Calu3 (cell line): ENCODE data around the gene RYR3. TPM values are rescaled to one million over a fixed set of nuclear protein-coding genes. Genes with fewer than 3 reads are reported as not detected.

Experiments used
- BruUV-seq: library from RNA; stranded (reverse); fragments of 400-500 nt; replicated peaks from 2 replicates; lab custom pipeline; 2021; lab: Mats Ljungman, UMichigan
- CTCF ChIA-PET: fragments of 300-600 bp; sonication (Branson Sonifier 250); formaldehyde crosslinking; loops from one replicate; lab custom pipeline; 2022; ENCODE audit warnings: antibody characterized with exemption; lab: Charles Lee
- DNase-seq: peaks from one replicate; pipeline ENCODE4 v3.0.0; 2022
- H3K27ac Mint-ChIP-seq: one replicate; pipeline ENCODE4 v1.8.0; 2022; ENCODE audit warnings: mixed read lengths; ENCODE audit not compliant: unreplicated experiment
- H3K27me3 Mint-ChIP-seq: one replicate; pipeline ENCODE4 v1.8.0; 2022; ENCODE audit warnings: mixed read lengths; ENCODE audit not compliant: unreplicated experiment
- H3K36me3 Mint-ChIP-seq: one replicate; pipeline ENCODE4 v1.8.0; 2022; ENCODE audit warnings: mild to moderate bottlenecking, moderate library complexity, mixed read lengths; ENCODE audit not compliant: insufficient read depth, unreplicated experiment
- H3K4me1 Mint-ChIP-seq: one replicate; pipeline ENCODE4 v1.8.0; 2022; ENCODE audit warnings: mild to moderate bottlenecking, low read depth, mixed read lengths; ENCODE audit not compliant: unreplicated experiment
- H3K4me3 Mint-ChIP-seq: one replicate; pipeline ENCODE4 v1.8.0; 2022; ENCODE audit warnings: mild to moderate bottlenecking, low read depth, moderate library complexity, mixed read lengths; ENCODE audit not compliant: unreplicated experiment
- H3K9me3 Mint-ChIP-seq: one replicate; pipeline ENCODE4 v1.8.0; 2022; ENCODE audit warnings: low read depth, mixed read lengths; ENCODE audit not compliant: unreplicated experiment
- intact Hi-C: fragments of 100-400 bp; cut with micrococcal nuclease; formaldehyde crosslinking; loops from one replicate; pipeline ENCODE4 v1.10.0; 2022; ENCODE audit not compliant: unreplicated experiment
- total RNA-seq: library from RNA; stranded (reverse); gene quantifications from 2 replicates; pipeline ENCODE4 v1.2.3, GENCODE V29; 2022
- TF ChIP-seq, protein P1 (sequence below): fragments of 200-600 bp; IDR thresholded peaks from one replicate; pipeline ENCODE4 v1.8.0; 2022; ENCODE audit warnings: antibody characterized with exemption; ENCODE audit not compliant: unreplicated experiment

The RYR3 gene
- total RNA-seq, 1 experiment from 2014 or later, result not detected

DNA sequence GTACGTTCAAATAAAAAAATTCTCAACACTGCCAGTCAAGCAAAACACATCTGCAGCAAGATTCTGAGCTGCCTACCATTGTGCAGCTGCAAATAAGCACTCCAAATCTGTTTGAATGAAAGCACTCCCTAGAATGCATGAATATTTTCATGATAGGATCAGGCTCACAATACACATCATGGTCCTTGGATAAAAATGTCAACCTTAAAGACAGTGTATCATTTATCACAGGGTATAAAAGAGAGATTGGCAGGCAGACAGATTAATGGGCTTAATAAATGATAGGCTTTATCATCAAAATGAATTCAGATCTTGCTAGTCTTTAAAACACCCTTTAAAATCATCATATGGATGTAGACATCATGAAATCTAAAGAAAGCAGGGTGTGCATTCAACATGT, 9.2 kb downstream of the RYR3 start:
- intact Hi-C loops, result no loop called here

DNA sequence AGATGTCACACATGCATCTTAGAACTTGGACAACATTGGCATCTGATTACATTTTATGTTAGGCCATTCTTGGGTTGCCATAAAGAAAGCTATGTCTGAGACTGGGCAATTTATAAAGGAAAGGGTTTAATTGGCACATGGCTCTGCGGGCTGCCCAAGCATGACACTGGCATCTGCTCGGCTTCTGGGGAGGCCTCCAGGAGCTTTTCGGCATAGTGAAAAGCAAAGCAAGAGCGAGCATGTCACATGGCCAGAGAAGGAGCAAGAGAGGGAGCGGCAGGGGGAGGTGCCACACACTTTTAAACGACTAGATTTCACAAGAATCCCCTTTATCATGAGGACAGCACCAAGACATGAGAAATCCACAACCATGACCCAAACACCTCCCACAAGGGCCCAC, 11.3 kb downstream of the RYR3 start:
- Mint-ChIP-seq H3K27ac (no peak overlapping the region), H3K27me3 (peaks cover 64% of the 10 kb centered on the region), H3K4me3 (no peak overlapping the region), H3K36me3 (no peaks in the 10 kb centered on the region), H3K9me3 (no peaks in the 10 kb centered on the region), H3K4me1 (no peaks in the 10 kb centered on the region)
- DNase-seq, result no peak
- intact Hi-C loops, result no loop called here
- TF ChIP-seq, protein P1, sequence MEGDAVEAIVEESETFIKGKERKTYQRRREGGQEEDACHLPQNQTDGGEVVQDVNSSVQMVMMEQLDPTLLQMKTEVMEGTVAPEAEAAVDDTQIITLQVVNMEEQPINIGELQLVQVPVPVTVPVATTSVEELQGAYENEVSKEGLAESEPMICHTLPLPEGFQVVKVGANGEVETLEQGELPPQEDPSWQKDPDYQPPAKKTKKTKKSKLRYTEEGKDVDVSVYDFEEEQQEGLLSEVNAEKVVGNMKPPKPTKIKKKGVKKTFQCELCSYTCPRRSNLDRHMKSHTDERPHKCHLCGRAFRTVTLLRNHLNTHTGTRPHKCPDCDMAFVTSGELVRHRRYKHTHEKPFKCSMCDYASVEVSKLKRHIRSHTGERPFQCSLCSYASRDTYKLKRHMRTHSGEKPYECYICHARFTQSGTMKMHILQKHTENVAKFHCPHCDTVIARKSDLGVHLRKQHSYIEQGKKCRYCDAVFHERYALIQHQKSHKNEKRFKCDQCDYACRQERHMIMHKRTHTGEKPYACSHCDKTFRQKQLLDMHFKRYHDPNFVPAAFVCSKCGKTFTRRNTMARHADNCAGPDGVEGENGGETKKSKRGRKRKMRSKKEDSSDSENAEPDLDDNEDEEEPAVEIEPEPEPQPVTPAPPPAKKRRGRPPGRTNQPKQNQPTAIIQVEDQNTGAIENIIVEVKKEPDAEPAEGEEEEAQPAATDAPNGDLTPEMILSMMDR, result no peak
- CTCF ChIA-PET, result no interaction called here
- BruUV-seq, result no TSS peak

More for the DNA sequence above, 9.2 kb downstream of the RYR3 start:
- no peak overlapping the region for H3K4me3 Mint-ChIP-seq
- peaks cover 44% of the 10 kb centered on the region for H3K27me3 Mint-ChIP-seq
- no peak overlapping the region for H3K27ac Mint-ChIP-seq
- no peaks in the 10 kb centered on the region for H3K36me3 Mint-ChIP-seq
- CTCF ChIA-PET, result no interaction called here
- H3K4me1 Mint-ChIP-seq, result no peaks in the 10 kb centered on the region
- no peak for DNase-seq
- H3K9me3 Mint-ChIP-seq, result no peaks in the 10 kb centered on the region
- TF ChIP-seq, protein P1, result no peak
- BruUV-seq, result no TSS peak

DNA sequence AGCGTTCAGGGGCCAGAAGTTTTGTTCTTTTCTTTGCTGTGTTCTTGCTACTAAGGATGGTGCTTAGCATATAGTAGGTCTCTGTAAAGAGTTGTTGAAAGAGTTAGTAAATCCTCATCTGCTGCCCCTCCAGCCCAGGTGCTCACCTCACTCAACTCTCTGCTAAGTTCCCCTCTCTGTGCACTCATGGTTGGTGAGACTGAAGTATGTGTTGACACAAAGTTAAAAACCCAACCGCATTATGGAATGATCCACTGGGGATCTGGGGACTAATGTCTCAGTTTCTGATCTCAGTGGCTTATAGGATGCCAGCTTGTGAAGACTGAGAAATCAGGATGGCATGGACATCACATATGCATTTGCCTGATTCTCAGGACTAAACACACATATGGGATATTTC, 13.8 kb downstream of the RYR3 start:
- Mint-ChIP-seq H3K9me3 (no peaks in the 10 kb centered on the region), H3K4me3 (no peak overlapping the region), H3K36me3 (no peaks in the 10 kb centered on the region), H3K27ac (no peak overlapping the region), H3K27me3 (peaks cover 65% of the 10 kb centered on the region), H3K4me1 (no peaks in the 10 kb centered on the region)
- CTCF ChIA-PET, result no interaction called here
- TF ChIP-seq, protein P1, result no peak
- no TSS peak for BruUV-seq
- no peak for DNase-seq
- intact Hi-C loops, result no loop called here

DNA sequence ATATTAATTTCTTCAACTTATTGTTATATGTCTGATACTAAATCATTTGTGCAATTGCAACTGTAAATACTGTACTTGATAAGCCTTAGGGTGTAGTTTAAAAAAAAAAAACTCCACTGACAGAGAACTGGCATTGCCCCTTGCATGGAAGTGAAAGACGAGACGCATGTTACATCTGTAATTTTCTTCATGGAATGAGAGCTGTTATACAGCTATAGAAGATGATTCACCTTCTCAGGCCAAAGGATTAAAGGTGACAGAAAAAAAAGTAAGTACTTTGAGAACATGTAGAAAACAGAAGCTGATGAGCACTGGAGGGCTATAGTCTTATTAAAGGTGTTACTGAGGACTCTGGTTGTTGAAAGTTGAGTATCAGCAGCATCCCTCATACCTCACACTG, 16.1 kb downstream of the RYR3 start:
- TF ChIP-seq, protein P1, result no peak
- CTCF ChIA-PET, result no interaction called here
- no peaks in the 10 kb centered on the region for H3K9me3 Mint-ChIP-seq
- no peaks in the 10 kb centered on the region for H3K4me1 Mint-ChIP-seq
- no TSS peak for BruUV-seq
- H3K36me3 Mint-ChIP-seq, result no peaks in the 10 kb centered on the region
- no peak for DNase-seq
- intact Hi-C loops, result no loop called here
- no peak overlapping the region for H3K27ac Mint-ChIP-seq
- H3K4me3 Mint-ChIP-seq, result no peak overlapping the region
- H3K27me3 Mint-ChIP-seq, result peaks cover 79% of the 10 kb centered on the region
